Thyroid gland (tissue), 4 donors: ENCODE measurements around the gene SAG. TPM values are rescaled to one million over a fixed set of nuclear protein-coding genes. Genes with fewer than 3 reads are reported as not detected.
A peak's percentile ranks its signal among the peaks of the same experiment; 100 is the strongest.

Source experiments
- DNase-seq, 2 donors: peaks; one replicate each; pipeline ENCODE4 v3.0.0-alpha.2; 2019
- H3K27ac ChIP-seq, 3 donors: fragments of 200-600 bp; sonication (generic); 1 replicate in 2 of 3; 2 replicates in 1 of 3; pipeline ENCODE4 v1.5.1; 2016 to 2019; ENCODE audit warnings: mild to moderate bottlenecking in 1 of 3, moderate library complexity in 1 of 3
- H3K27me3 ChIP-seq: fragments of 200-600 bp; sonication (generic); one replicate; pipeline ENCODE4 v1.5.1; 2019
- H3K36me3 ChIP-seq, 2 donors: fragments of 200-600 bp; sonication (generic); one replicate each; pipeline ENCODE4 v1.5.1; 2016 to 2019
- H3K4me1 ChIP-seq, 2 donors: fragments of 200-600 bp; sonication (generic); one replicate each; pipeline ENCODE4 v1.5.1; 2017 to 2019
- H3K4me3 ChIP-seq, 3 donors: fragments of 200-600 bp; sonication (generic); replicated peaks in 1 of 3; 1 replicate in 2 of 3; 2 replicates in 1 of 3; pipeline ENCODE4 v1.5.1; 2016; ENCODE audit warnings: mild to moderate bottlenecking in 1 of 3
- H3K9me3 ChIP-seq: fragments of 200-600 bp; sonication (generic); one replicate; pipeline ENCODE4 v1.5.1; 2017
- POLR2A ChIP-seq, 2 donors: fragments of 450-650 bp; IDR thresholded peaks; one replicate each; pipeline ENCODE4 v1.6.1; 2017; ENCODE audit warnings: antibody characterized with exemption in 2 of 2, mild to moderate bottlenecking in 2 of 2, moderate library complexity in 1 of 2
- WGBS, 2 donors: methylation state at CpG; one replicate each; pipeline ENCODE4 v1.1.5; 2017; 5-methylcytosine and 5-hydroxymethylcytosine counted together
- intact Hi-C: fragments of 100-400 bp; cut with DNase I; formaldehyde crosslinking; loops from one replicate; pipeline ENCODE4 v1.15.1; 2023
- total RNA-seq, 4 donors: library from RNA; depleted of rRNA; stranded (reverse); fragments of >200 nt; gene quantifications; one replicate each; pipeline ENCODE4 v1.2.3, GENCODE V29; 2016
- TF ChIP-seq, protein P1 (sequence below), 6 experiments: fragments of 200-600 bp in 3 of 6; fragments of 450-650 bp in 3 of 6; sonication (generic) in 3 of 6; IDR thresholded peaks; one replicate each; pipeline ENCODE4 v1.5.1; 2016 to 2019; ENCODE audit warnings: antibody characterized with exemption in 6 of 6, mild to moderate bottlenecking in 2 of 6, inconsistent platforms in 1 of 6, moderate library complexity in 1 of 6

SAG gene
- under 1 TPM in 1 of 4 donors, not detected in 3; 0.21 TPM for total RNA-seq

- no peaks in the 10 kb centered on the region for H3K36me3 ChIP-seq
- no peak within 1 kb of the TSS for H3K4me3 ChIP-seq
- H3K27ac ChIP-seq = no peak within 1 kb of the TSS
- no peak for TF ChIP-seq POLR2A (IDR thresholded peaks at IDR 0.05)
- WGBS, 2 donors = 83 to 87% methylated on average over 7 of the region's 7 CpGs
- no peak for DNase-seq
- H3K27me3 ChIP-seq = no peaks in the 10 kb centered on the region
- intact Hi-C loops = no loop called here
- H3K9me3 ChIP-seq = no peaks in the 10 kb centered on the region
- no peaks in the 10 kb centered on the region for H3K4me1 ChIP-seq
Observed at GRCh38 chr2:233307565-233307964, at the start of gene SAG. TSS of gene SAG (plus strand) at chr2:233307816. CDS start at chr2:233309190, 1,374 bp downstream.

DNA sequence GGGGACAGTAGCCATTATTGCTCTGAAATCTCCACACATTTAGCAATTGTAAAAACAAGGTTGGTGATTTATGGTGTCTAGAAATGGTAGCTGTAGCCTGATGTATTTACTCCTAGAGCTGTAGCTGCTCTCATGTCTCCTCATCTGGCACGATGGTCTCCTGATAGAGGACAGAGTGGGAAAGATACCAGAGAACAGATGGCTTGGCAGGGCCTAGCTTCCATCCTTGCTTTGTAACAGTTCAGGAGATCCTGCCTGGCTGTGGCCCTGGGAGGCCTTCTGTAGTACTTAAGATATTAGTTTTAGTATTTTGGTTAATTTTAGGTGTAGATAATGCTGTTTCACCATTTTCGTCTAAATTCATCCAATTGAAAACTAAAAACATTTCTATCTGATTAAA is 49.4 kb upstream of the SAG start:
- no peaks in the 10 kb centered on the region for H3K27me3 ChIP-seq
- no peak overlapping the region for H3K27ac ChIP-seq
- no peaks in the 10 kb centered on the region for H3K9me3 ChIP-seq
- TF ChIP-seq, protein P1, sequence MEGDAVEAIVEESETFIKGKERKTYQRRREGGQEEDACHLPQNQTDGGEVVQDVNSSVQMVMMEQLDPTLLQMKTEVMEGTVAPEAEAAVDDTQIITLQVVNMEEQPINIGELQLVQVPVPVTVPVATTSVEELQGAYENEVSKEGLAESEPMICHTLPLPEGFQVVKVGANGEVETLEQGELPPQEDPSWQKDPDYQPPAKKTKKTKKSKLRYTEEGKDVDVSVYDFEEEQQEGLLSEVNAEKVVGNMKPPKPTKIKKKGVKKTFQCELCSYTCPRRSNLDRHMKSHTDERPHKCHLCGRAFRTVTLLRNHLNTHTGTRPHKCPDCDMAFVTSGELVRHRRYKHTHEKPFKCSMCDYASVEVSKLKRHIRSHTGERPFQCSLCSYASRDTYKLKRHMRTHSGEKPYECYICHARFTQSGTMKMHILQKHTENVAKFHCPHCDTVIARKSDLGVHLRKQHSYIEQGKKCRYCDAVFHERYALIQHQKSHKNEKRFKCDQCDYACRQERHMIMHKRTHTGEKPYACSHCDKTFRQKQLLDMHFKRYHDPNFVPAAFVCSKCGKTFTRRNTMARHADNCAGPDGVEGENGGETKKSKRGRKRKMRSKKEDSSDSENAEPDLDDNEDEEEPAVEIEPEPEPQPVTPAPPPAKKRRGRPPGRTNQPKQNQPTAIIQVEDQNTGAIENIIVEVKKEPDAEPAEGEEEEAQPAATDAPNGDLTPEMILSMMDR (IDR thresholded peaks at IDR 0.05) = no peak
- no peak for TF ChIP-seq POLR2A (IDR thresholded peaks at IDR 0.05)
- H3K4me3 ChIP-seq = no peak overlapping the region
- 94 to 99% methylated on average over 2 of the region's 2 CpGs for WGBS, 2 donors
- no peak for DNase-seq
- peaks cover 9 to 44% of the 10 kb centered on the region in 2 donors for H3K4me1 ChIP-seq
- intact Hi-C loops = loop anchor here (10.0 kb wide), 2 partner anchors 97 to 403 kb away; partner anchors contain the start of gene DGKD
- peaks cover 7 to 39% of the 10 kb centered on the region in 2 donors for H3K36me3 ChIP-seq

DNA sequence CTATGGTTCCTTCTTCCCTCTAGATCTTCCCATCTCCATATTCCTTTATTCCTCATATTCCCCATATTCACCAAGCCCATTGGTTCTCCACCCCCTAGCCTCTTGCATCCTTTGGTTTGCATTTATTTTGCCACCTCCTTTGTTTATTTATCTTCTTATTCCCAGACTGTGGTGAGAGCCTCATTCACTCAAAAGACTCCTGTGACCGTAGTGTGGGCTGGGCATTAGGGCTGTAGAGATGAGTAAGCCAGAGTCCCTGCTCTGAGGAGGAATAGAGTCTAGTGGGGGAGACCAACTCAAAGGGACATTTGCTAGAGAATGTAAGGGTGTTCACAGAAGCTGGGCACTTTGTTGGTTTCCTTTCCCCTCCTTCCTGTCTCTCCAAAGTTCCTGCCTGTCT is 47.9 kb upstream of the SAG start:
- no peaks in the 10 kb centered on the region for H3K27me3 ChIP-seq
- peaks cover 22 to 54% of the 10 kb centered on the region in 2 donors for H3K36me3 ChIP-seq
- H3K4me3 ChIP-seq = no peak overlapping the region
- DNase-seq = no peak
- intact Hi-C loops = loop anchor here (10.0 kb wide), 2 partner anchors 95 to 405 kb away; partner anchors contain the start of gene DGKD
- WGBS, 2 donors = 94% methylated on average over 1 of the region's 1 CpG
- TF ChIP-seq, protein P1 (IDR thresholded peaks at IDR 0.05) = no peak
- no peak for TF ChIP-seq POLR2A (IDR thresholded peaks at IDR 0.05)
- H3K27ac ChIP-seq = peak overlapping the region; percentile 25 to 54 (median 50)
- H3K4me1 ChIP-seq = peaks cover 2 to 46% of the 10 kb centered on the region in 2 donors
- no peaks in the 10 kb centered on the region for H3K9me3 ChIP-seq

DNA sequence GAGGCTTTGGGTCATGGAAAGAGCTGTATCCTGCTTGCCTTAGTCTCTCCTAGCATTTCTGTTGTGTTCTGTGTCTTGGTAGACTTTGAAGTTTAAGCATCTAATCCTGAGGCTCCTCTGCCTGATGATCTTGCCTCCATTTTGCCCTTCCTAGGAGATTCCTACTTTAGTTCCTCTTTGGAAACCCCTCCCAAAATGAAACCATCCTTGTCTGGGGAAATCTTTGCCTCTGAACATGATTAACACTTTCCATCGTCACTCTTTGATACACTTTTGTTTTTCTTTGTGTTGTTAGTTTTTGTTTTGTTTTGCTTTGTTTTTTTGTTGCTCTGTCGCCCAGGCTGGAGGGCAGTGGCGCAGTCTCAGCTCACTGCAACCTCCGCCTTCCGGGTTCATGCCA is 47.0 kb upstream of the SAG start:
- TF ChIP-seq, protein P1 (IDR thresholded peaks at IDR 0.05) = no peak
- TF ChIP-seq POLR2A (IDR thresholded peaks at IDR 0.05) = no peak
- peaks cover 11 to 55% of the 10 kb centered on the region in 2 donors for H3K4me1 ChIP-seq
- H3K36me3 ChIP-seq = peaks cover 27 to 58% of the 10 kb centered on the region in 2 donors
- WGBS, 2 donors = 93 to 99% methylated on average over 5 of the region's 5 CpGs
- H3K4me3 ChIP-seq = no peak overlapping the region
- H3K27ac ChIP-seq = peak overlapping the region; percentile 25 to 54 (median 50)
- intact Hi-C loops = no loop called here
- no peaks in the 10 kb centered on the region for H3K9me3 ChIP-seq
- no peaks in the 10 kb centered on the region for H3K27me3 ChIP-seq
- no peak for DNase-seq

- intact Hi-C loops = no loop called here
- Histone ChIP-seq H3K36me3 (peaks cover 27 to 53% of the 10 kb centered on the region in 2 donors), H3K27ac (peak overlapping the region in 2 of 3 donors; percentile 44 to 92), H3K9me3 (no peaks in the 10 kb centered on the region), H3K4me3 (no peak overlapping the region), H3K4me1 (peaks cover 18 to 65% of the 10 kb centered on the region in 2 donors), H3K27me3 (no peaks in the 10 kb centered on the region)
- 86 to 91% methylated on average over 9 of the region's 9 CpGs for WGBS, 2 donors
- no peak for DNase-seq
- TF ChIP-seq, protein P1 (IDR thresholded peaks at IDR 0.05) = no peak
Observed at GRCh38 chr2:233261819-233262555, 45.6 kb upstream of the SAG start.
